Measurements from ENCODE around the gene RNF11.
"Not testable (repeated sequence)": the region's sequence is repeated elsewhere in the genome, so short reads cannot be mapped to it uniquely, and the experiment has no call there.

RNF11 gene

DNA sequence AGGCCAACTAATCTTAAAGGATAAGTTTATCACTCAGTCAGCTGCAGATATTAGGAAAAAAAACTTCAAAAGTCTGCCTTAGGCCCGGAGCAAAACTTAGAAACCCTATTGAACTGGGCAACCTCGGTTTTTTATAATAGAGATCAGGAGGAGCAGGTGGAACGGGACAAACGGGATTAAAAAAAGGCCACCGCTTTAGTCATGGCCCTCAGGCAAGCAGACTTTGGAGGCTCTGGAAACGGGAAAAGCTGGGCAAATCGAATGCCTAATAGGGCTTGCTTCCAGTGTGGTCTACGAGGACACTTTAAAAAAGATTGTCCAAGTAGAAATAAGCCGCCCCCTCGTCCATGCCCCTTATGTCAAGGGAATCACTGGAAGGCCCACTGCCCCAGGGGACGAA lies 7.6 kb upstream of the RNF11 start:
- not testable (repeated sequence) for DNase-seq (ENCODE audit: low spot score)

DNA sequence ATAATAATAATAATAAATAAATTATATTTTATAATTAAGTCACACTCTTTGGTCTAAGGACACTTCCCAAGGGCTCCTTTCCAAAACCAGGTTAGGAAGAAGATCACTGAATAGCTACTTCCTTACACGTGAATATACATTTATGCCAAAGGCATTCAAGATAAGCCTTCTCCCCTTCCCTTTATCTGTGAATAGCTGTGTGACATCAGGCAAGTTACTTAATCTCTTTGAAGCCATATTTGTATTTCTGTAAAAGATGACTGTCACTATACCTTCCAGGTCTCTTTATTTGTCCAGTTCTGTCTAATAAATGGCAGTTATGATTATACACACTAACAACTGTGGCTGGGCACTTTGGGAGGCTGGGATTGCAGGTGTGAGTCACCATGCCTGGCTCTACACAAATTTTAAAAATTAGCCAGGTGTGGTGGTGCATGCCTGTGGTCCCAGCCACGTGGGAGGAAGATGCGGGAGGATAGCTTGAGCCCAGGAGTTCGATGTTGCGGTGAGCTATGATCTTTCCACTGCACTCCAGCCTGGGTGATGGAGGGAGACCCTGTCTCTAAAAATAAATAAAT lies 5.5 kb upstream of the RNF11 start:
- DNase-seq (ENCODE audit: low spot score) = no peak

DNA sequence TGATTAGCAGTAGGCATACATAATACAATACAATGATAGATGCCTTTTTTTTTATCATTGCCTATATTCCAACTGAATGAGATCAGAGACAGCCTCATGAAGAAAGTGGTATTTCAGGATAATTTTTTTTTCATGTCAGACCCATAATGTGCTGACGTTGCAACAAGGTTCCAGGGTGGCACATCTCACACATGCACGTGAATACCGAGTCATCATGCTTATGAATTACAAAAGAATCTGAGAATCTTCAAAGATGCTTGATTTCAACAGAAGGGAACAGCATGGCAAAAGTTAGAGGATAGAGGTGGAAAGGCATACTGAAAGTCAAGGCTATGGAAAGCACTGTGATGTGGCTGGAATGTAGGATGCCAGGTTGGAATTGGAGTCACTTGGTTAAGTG lies 5.0 kb upstream of the RNF11 start:
- no peak for DNase-seq (ENCODE audit: low spot score)

DNA sequence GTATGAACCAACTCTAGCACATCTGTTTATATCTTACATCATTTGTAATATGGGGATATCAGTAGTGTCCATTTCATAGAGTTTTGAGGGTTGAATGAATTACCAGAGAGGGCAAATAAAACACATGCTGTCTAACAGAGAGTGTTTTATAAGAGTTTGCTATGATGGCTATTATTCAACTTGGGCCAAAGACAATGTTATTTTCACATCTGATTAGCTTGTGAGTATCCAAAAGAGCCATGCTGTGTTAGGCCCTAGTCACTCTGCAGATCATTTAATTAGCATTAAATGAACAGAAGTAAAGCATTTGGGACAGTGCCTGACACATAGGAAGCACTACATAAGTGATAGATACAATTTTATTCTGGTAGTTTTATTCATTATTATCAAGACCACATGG lies 4.2 kb upstream of the RNF11 start:
- no peak for DNase-seq (ENCODE audit: low spot score)

DNA sequence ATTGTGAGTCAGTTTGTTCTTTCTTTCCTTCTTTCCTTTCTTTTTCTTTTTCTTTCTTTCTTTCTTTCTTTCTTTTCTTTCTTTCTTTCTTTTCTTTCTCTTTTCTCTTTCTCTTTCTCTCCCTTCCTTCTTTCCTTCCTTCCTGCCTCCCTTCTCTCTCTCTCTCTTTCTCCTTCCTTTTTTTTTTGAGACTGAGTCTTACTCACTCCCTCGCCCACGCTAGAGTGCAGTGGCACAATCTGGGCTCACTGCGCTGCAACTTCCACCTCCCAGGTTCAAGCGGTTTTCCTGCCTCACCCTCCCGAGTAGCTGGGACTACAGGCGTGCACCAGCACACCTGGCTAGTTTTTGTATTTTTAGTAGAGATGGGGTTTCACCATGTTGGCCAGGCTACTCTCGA lies 1.8 kb upstream of the RNF11 start:
- not testable (repeated sequence) for DNase-seq (ENCODE audit: low spot score)

DNA sequence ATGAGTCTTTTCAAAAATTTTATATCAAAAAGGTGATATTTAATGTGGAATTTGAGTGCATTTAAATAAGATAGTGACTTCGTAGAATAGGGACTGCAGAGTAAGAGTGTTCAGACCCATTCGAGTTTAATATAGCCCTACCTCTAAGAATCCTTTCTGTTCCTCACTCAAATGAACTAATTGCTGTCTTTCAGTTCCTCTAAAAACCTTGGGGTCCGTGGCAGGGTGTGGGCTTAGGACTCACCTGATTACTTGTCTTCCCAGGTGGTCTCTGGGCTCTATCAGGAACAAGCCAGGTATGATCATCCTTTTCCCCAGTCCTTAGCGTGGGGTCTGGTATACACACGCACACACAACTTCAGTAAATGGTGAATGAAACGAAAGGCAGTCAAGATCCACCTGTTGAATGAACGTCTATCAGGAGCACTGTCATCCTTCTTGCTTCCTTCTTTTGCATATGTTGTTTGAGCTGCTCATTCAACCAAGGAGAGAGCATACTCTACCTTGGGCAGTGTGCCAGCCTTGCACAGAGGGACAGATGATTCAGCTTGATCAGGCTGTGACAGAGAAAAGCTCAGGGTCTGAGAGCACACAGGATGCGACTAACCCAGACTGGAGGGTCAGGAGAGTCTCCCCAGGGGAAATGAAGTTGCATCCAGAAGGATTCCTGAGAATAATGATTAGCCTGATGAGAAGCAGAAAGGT lies 1.2 kb upstream of the RNF11 start:
- no peak for DNase-seq (ENCODE audit: low spot score)

DNA sequence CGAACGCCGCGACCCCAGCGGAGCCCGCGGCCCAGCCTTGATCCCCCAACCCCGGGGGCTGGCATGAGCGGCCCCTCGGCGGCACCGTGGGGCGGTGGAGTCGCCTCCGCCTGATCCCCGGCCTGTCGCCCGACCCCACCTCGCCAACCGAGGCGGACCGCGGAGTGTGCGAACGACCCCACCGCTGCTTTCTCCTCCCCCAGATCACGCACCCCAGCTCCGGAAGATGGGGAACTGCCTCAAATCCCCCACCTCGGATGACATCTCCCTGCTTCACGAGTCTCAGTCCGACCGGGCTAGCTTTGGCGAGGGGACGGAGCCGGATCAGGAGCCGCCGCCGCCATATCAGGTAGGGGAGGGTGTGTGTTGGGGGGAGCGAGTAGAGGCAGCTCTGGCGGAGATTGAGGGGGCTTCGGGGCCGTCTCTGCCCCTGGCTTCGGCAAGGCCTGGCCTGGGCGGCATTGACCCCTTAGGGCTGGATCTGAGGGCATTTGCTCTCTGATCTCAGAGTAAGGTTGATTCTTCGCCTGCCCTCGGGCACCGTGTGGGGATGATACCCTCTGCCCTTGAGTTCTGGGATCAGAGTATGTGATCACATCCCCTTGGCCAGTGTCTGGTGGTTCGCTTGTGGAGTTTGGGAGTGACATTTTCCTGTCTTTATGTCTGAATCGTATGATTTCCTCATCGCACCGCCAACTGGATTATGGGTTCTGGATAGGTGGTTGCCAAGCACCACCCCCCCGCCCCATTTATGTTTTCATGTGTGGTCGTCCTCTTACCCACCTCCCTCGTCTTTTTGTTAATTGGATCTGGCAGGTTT lies 668 bp downstream of the RNF11 start:
- peak; percentile 71 for DNase-seq (ENCODE audit: low spot score)

DNA sequence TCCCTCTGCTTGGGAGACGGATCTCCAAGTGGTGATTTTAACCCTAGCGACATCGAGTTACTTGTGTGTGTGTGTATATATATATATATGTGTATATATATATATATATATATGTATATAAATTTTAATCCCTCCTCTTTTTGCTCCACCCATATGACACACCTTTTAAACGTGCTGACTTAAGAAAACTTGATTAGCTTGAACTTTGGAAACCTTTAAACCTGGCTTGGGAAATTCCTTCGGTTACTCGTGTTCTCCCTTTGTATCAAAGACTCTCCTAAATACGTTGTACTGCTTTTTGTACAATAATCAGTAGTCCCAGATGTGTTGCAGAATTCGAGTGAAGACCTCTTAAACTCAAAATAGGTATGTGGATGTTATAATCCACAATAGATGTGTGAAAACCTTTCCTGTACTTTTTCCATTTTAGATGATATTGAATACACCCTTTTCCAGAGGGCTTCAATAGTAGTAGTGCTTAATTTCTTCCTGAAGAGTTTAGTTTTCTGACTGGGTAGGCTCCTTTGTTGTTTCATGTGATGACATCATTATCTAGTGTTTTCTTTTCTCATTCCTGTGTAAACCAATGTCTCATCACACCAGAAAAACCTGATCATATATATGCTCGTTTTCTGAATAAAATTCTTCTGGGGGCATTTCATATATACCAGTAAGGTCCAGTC lies 1.4 kb downstream of the RNF11 start:
- DNase-seq (ENCODE audit: low spot score) = no peak

DNA sequence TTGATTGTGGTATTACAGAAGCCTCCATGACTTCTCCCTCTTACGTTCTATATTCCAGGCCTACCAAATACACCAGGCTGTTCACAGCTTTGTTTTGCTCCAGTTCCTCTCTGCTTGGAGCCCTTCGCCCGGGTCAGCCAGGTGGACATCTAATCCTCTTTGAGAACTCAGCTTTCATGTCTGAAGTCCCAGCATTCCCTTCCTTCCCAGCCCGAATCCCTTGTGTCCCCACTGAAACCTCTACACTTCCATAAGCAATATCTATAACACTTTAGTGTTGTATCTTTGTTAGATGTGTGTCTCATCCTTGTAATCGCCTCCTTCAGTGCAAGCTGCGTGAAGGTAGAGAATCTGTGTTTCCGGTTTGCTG lies 1.9 kb downstream of the RNF11 start:
- DNase-seq (ENCODE audit: low spot score) = peak; percentile 63

DNA sequence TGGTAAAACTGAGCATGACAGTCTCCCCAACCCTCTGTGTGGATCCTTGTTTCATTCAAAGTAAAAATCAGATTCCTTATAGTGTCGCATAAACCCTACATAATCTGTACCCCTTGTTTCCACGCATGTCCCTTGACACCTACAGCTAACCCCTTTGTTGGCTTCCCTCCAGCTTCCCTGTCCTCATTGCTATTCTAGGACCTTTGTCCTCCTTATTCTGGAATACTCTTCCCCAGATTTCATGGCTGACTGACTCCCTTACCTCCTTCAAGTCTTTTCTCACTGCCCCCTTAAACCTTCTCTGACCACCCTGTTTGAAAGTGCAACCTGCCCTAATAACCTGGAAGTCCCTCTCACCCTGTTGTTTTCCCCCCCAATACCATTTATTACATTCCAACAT lies 4.0 kb downstream of the RNF11 start:
- no peak for DNase-seq (ENCODE audit: low spot score)

DNA sequence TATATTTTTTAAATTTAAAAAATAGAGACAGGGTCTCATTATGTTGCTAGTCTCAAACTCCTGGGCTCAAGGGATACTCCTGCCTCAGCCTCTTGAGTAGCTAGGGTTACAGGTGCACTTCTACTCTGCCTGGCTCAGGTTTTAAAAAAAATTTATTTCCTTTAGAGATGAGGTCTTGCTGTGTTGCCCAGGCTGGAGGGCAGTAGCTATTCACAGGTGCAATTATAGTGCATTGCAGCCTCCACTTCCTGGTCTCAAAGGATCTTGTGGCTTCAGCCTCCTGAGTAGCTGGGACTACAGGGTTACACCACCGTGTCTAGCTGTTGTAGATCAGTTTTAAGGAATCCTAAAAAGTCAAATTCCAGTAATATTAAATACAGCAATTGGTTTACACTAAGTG lies 5.0 kb downstream of the RNF11 start:
- no peak for DNase-seq (ENCODE audit: low spot score)

DNA sequence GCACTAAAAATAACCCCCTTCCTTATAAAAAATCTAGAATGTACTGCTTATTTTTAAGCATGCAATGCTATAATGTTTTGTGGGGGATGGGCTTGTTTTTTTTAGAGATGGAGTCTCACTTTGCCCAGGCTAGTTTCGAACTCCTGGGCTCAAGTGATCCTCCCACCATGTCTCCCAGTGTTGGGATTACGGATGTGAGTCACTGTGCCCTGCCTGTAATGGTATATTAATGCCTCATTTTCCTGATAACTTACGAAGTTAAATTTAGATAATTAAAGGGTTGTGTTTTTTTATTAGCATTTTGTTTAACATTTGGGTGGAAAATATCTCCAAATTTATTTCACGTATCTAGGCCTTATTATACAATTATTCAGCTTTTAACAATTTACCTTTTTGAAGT lies 6.5 kb downstream of the RNF11 start:
- DNase-seq (ENCODE audit: low spot score) = no peak

DNA sequence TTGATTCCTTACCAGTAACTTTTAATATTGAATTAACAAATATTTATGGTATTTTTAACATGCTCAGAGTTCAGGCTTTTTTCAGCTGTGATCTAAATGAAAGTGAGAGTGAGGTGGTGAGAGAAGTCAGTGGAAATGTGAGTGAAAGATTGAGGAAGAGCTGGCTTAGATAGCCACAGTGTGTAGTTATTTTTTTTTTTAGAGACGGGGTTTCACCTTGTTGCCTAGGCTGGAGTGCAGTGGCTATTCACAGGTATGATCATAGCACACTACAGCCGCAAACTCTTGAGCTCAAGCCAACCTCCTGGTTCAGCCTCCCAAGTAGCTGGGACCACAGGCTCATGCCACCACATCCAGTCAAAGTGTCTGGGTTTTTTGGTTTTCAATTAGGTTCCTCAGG lies 10.9 kb downstream of the RNF11 start:
- no peak for DNase-seq (ENCODE audit: low spot score)

DNA sequence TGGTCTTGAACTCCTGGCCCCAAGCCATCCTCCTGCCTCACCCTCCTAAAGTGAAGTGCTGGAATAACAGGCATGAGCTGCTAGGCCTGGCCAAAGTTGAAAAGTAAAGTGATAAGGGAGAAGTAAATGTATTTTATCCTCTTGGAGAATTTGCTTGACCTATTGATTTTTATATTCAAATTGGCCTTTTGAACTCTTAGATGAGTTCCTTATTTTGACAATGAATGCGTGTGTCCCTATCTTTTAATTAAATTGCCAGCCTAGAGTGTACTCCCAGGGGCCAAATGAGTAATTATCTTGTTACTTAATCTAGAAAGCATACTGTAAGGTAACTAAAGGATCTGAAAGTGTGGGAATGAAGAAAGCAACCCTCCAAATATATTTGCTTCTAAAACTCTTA lies 11.4 kb downstream of the RNF11 start:
- no peak for DNase-seq (ENCODE audit: low spot score)

DNA sequence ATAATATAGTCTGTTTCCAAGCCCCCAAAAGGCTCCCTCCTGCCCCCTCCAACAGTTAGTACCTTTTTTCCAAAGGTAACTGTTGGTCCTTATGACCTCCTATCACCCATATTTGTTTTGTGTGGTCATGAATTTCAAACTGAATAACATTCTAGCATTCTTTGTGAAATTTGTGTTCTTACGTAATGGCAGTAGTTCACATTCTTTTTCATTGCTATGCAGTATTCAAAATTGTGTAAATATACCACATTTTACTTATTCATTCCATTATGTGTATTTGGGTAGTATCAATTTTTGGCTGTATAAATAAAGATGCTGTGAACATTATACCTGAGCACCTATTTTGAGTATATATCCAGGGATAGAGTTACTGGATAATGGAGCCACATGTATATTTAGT lies 13.4 kb downstream of the RNF11 start:
- DNase-seq (ENCODE audit: low spot score) = no peak

DNA sequence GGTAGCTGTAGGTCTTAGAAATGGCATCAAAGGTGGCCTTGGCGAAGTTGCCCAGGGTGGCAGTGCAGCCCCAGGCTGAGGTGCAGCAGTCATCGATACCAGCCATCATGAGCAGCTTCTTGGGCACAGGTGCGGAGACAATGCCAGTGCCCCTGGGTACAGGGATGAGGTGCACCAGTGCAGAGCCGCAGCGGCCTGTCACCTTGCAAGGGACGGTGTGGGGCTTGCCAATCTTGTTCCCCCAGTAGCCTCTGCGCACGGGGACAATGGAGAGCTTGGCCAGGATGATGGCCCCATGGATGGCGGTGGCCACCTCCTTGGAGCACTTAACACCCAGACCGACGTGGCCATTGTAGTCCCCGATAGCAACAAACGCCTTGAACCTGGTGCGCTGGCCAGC lies 14.7 kb downstream of the RNF11 start:
- not testable (repeated sequence) for DNase-seq (ENCODE audit: low spot score)

DNA sequence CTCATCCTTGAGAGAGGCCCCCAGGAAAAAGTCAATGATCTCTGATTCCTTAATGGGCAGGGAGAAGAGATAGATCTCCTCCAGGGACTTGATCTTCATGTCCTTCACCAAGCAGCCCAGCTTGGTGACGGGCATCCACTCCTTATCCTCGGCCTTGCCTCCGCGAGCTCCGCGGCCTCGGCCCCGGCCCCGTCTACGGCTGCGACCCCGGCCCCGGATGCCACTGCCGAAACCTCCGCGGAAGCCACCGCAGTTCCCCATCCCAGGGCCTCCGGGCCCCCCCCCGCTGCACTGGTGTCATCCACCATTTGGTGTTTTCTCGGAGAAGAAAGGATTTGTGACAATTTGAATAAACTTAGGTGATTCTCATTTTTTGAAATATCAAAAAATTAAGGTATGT lies 15.1 kb downstream of the RNF11 start:
- not testable (repeated sequence) for DNase-seq (ENCODE audit: low spot score)

DNA sequence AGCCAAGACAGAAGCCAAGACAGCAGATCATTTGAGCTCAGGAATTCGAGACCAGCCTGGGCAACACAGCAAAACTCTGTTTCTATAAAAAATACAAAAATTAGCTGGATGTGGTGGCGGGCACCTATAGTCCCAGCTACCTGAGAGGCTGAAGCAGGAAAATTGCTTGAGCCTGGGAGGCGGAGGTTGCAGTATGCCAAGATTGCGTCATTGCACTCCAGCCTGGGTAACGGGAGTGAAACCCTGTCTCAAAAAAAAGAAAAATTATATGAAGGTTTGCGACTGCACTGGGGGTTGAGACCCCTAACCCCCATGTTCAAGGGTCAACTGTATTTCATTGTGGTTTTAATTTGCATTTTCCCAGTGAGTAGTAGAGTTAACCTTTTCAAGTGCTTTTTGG lies 16.3 kb downstream of the RNF11 start:
- DNase-seq (ENCODE audit: low spot score) = no peak

DNA sequence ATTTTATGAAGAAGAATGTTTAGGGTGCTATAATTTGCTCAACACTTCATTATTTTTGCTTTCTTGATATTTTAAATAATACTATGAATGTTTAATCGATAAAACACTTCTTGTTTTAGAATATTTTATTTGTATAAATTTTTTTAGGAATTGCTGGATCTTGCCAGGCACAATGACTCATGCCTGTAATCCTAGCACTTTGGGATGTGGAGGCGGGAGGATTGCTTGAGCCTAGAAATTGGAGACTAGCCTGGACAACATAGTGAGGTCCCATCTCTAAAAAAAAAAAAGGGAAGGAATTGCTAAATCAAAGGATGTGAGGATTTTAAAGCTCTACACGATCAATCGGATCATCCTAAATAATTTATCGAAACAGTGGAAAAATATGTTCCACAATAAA lies 17.6 kb downstream of the RNF11 start:
- DNase-seq (ENCODE audit: low spot score) = no peak

DNA sequence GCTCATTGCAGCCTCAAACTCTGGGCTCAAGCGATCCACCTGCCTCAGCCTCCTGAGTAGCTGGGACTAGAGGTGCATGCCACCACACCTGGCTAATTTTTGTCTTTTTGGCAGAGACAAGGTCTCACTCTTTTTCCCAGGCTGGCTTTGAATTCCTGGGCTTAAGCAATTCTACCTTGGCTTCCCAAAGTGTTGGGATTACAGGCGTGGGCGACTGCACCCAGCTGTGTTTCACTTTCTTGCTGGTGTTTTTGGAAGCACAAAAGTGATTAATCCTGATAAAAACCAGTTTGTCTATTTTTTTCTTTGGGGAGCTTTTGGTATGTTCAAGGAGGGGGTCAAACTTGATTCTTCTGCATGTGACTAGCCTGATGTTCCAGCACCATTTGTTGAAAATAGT lies 19.3 kb downstream of the RNF11 start:
- no peak for DNase-seq (ENCODE audit: low spot score)

DNA sequence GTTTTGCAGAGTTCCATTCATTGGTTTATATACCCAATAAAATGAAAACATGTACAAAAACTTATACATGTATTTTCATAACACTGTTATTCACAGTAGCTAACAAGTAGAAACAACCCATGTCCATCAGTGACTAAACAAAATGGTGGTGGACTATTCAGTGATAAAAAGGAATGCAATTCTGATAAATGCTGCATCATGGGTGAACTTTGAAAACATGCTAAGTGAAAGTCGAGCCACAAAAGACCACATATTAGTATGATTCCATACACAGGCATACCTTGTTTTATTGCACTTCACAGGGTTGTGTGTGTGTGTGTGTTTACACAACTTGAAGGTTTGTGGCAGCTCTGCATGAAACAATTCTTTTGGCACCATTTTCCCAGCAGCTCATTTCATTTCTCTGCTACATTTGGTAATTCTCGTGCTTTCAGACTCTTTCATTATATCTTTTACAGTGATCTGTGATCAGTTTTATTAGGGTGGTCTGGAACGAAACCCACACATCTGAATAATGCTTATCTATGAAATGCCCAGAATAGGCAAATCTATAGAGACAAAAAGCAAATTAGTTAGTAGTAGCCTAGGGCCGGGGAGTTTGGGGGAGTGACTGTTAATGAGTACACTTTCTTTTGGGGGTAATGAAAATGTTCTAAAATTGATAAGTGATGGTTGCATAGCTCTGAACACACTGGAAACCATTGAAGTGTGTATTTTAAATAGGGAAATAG lies 27.2 kb downstream of the RNF11 start:
- DNase-seq (ENCODE audit: low spot score) = no peak

DNA sequence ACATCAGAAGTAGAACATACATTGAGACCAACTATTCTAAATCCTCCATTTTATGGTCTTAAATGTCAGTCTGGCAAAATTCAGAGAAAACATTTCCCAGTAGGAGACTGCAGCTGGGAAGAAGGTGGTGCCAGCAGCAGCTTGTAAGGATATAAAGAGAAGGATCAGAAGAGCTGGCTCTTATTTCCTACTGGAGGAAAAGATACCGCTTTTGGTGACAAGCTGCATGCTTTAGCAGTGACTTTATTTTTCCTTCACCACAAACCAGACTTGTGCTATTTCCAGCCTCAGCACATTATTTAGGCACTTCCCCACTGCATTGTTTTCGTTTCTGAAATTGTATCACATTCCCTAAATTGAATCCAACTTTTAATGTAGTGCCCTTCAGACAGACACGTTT lies 28.4 kb downstream of the RNF11 start:
- no peak for DNase-seq (ENCODE audit: low spot score)
